Subcutaneous abdominal adipose tissue (tissue), 5 donors: ENCODE results near the gene ARHGEF19.
A peak's percentile ranks its signal among the peaks of the same experiment; 100 is the strongest.
"Not testable (repeated sequence)": the region's sequence is repeated elsewhere in the genome, so short reads cannot be mapped to it uniquely, and the experiment has no call there.

Source experiments
- H3K27ac ChIP-seq: one replicate; pipeline ENCODE4 v1.7.0; 2013; ENCODE audit warnings: low read depth, mild to moderate bottlenecking, inconsistent platforms, low read length, moderate library complexity
- H3K27me3 ChIP-seq, 5 donors: one replicate each; pipeline ENCODE4 v1.7.0; 2013; ENCODE audit warnings: low read length in 5 of 5, inconsistent platforms in 1 of 5; ENCODE audit not compliant: control insufficient read depth in 5 of 5, insufficient read depth in 4 of 5
- H3K36me3 ChIP-seq, 5 donors: one replicate each; pipeline ENCODE4 v1.7.0; 2013; ENCODE audit warnings: low read length in 5 of 5; ENCODE audit not compliant: control insufficient read depth in 5 of 5, insufficient read depth in 5 of 5
- H3K4me1 ChIP-seq, 5 donors: one replicate each; pipeline ENCODE4 v1.7.0; 2013; ENCODE audit warnings: low read length in 5 of 5, mild to moderate bottlenecking in 3 of 5, moderate library complexity in 1 of 5; ENCODE audit not compliant: control insufficient read depth in 5 of 5, insufficient read depth in 5 of 5
- H3K4me3 ChIP-seq, 5 donors: one replicate each; pipeline ENCODE4 v1.7.0; 2013; ENCODE audit warnings: low read length in 5 of 5, low read depth in 1 of 5
- H3K9ac ChIP-seq, 5 donors: one replicate each; pipeline ENCODE4 v1.7.0; 2013; ENCODE audit warnings: low read length in 5 of 5, mild to moderate bottlenecking in 4 of 5, moderate library complexity in 3 of 5
- H3K9me3 ChIP-seq, 5 donors: one replicate each; pipeline ENCODE4 v1.7.0; 2013; ENCODE audit warnings: low read length in 5 of 5; ENCODE audit not compliant: control insufficient read depth in 5 of 5
- donor health status: healthy.
- donor health status: healthy.
- donor health status: healthy.
- donor health status: healthy.
- donor health status: healthy.

ARHGEF19 gene

GRCh38 chr1:16168622-16169360 lies 43.7 kb downstream of the ARHGEF19 start:
- peaks cover 0 to 20% (median 14%) of the 10 kb centered on the region in 5 donors for H3K4me1 ChIP-seq
- H3K27me3 ChIP-seq, result peaks cover 0 to 9% (median 0%) of the 10 kb centered on the region in 5 donors
- H3K4me3 ChIP-seq, result no peak overlapping the region
- H3K27ac ChIP-seq, result no peak overlapping the region
- H3K36me3 ChIP-seq, result no peaks in the 10 kb centered on the region
- no peak overlapping the region for H3K9ac ChIP-seq
- no peaks in the 10 kb centered on the region for H3K9me3 ChIP-seq

- H3K9me3 ChIP-seq, H3K36me3 ChIP-seq, H3K27ac ChIP-seq, H3K27me3 ChIP-seq, H3K9ac ChIP-seq: not testable (repeated sequence)
- Histone ChIP-seq H3K4me1 (peaks cover 0 to 14% (median 7%) of the 10 kb centered on the region in 5 donors), H3K4me3 (peak overlapping the region in 1 of 5 donors; percentile 22)
Observed at GRCh38 chr1:16168144-16168495, 44.3 kb downstream of the ARHGEF19 start.

DNA sequence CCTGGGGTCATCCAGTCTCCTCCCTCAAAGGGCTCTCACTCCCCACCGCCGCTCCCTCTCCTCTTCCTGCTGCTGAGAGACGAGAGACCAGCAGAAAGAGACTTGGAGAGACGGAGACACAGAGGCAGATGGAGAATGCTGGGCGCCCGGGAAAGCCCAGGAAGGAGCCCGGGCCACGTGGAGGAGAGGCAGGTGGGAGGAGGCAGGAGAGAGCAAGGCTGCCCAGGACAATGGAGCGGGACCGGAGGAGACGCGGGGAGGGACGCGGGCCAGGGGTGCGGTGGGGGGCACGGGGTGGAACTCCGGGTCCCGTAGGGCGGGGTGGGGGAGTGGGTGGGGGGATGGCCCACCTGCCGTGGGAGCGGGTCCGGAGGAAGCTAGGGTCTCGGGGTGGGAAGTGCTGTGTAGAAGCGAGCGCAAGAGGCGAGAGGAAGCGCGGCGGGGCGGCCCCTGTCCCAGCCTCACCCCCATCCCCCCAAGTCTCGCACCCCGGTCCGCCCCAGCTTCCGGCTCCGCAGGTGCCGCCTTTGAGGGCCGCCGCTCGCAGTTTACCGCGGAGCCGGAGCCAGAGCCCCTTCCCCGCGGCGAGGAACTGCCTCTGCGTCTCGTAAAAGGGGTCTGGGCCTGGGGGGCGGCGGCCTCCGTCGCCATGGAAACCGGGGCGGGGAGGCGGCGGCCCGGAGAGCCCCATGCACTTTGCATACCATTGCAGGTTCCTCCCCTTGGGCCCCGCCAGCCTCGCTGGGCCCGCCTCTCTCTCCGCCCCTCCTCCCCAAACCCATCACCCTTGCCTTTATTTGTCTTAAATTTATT lies 44.9 kb downstream of the ARHGEF19 start:
- Histone ChIP-seq H3K4me3 (peak overlapping the region in 2 of 5 donors; percentile 22 to 49), H3K4me1 (peaks cover 0 to 10% (median 4%) of the 10 kb centered on the region in 5 donors), H3K9ac (no peak overlapping the region), H3K27me3 (peaks cover 0 to 9% (median 0%) of the 10 kb centered on the region in 5 donors), H3K36me3 (no peaks in the 10 kb centered on the region), H3K9me3 (no peaks in the 10 kb centered on the region), H3K27ac (no peak overlapping the region)

GRCh38 chr1:16166117-16166516 lies 46.3 kb downstream of the ARHGEF19 start:
- peaks cover 0 to 9% (median 2%) of the 10 kb centered on the region in 5 donors for H3K27me3 ChIP-seq
- no peak overlapping the region for H3K4me3 ChIP-seq
- no peak overlapping the region for H3K27ac ChIP-seq
- no peaks in the 10 kb centered on the region for H3K9me3 ChIP-seq
- peaks cover 0 to 10% (median 4%) of the 10 kb centered on the region in 5 donors for H3K4me1 ChIP-seq
- no peak overlapping the region for H3K9ac ChIP-seq
- H3K36me3 ChIP-seq, result no peaks in the 10 kb centered on the region

GRCh38 chr1:16165548-16165947 lies 46.9 kb downstream of the ARHGEF19 start:
- H3K9me3 ChIP-seq, result no peaks in the 10 kb centered on the region
- no peak overlapping the region for H3K9ac ChIP-seq

GRCh38 chr1:16165073-16165364 lies 47.4 kb downstream of the ARHGEF19 start:
- no peaks in the 10 kb centered on the region for H3K36me3 ChIP-seq
- peaks cover 0 to 9% (median 2%) of the 10 kb centered on the region in 5 donors for H3K27me3 ChIP-seq
- no peak overlapping the region for H3K9ac ChIP-seq
- H3K27ac ChIP-seq, result no peak overlapping the region
- H3K9me3 ChIP-seq, result no peaks in the 10 kb centered on the region
- peaks cover 0 to 10% (median 4%) of the 10 kb centered on the region in 5 donors for H3K4me1 ChIP-seq
- no peak overlapping the region for H3K4me3 ChIP-seq

More at GRCh38 chr1:16165548-16165947, 46.9 kb downstream of the ARHGEF19 start:
- Histone ChIP-seq H3K4me1 (peaks cover 0 to 10% (median 4%) of the 10 kb centered on the region in 5 donors), H3K36me3 (no peaks in the 10 kb centered on the region), H3K27me3 (peaks cover 0 to 9% (median 2%) of the 10 kb centered on the region in 5 donors), H3K4me3 (no peak overlapping the region), H3K27ac (no peak overlapping the region)

GRCh38 chr1:16164213-16165072 lies 48.0 kb downstream of the ARHGEF19 start:
- Histone ChIP-seq H3K4me1 (peaks cover 0 to 10% (median 4%) of the 10 kb centered on the region in 5 donors), H3K27ac (no peak overlapping the region), H3K36me3 (no peaks in the 10 kb centered on the region), H3K9me3 (no peaks in the 10 kb centered on the region), H3K27me3 (peaks cover 0 to 9% (median 0%) of the 10 kb centered on the region in 5 donors), H3K4me3 (no peak overlapping the region), H3K9ac (no peak overlapping the region)

GRCh38 chr1:16163608-16164212 lies 48.7 kb downstream of the ARHGEF19 start:
- peaks cover 0 to 10% (median 4%) of the 10 kb centered on the region in 5 donors for H3K4me1 ChIP-seq
- not testable (repeated sequence) for H3K27me3 ChIP-seq, H3K9me3 ChIP-seq, H3K4me3 ChIP-seq, H3K27ac ChIP-seq, H3K9ac ChIP-seq, H3K36me3 ChIP-seq

- H3K4me3 ChIP-seq, result no peak overlapping the region
- peaks cover 0 to 4% (median 0%) of the 10 kb centered on the region in 5 donors for H3K27me3 ChIP-seq
- H3K9ac ChIP-seq, result no peak overlapping the region
- H3K9me3 ChIP-seq, result no peaks in the 10 kb centered on the region
- peaks cover 0 to 5% (median 0%) of the 10 kb centered on the region in 5 donors for H3K4me1 ChIP-seq
- H3K36me3 ChIP-seq, result no peaks in the 10 kb centered on the region
- H3K27ac ChIP-seq, result no peak overlapping the region
Observed at GRCh38 chr1:16162163-16162822, 50.2 kb downstream of the ARHGEF19 start.
